ENCODE results near the gene CDV3.

CDV3 gene

DNA sequence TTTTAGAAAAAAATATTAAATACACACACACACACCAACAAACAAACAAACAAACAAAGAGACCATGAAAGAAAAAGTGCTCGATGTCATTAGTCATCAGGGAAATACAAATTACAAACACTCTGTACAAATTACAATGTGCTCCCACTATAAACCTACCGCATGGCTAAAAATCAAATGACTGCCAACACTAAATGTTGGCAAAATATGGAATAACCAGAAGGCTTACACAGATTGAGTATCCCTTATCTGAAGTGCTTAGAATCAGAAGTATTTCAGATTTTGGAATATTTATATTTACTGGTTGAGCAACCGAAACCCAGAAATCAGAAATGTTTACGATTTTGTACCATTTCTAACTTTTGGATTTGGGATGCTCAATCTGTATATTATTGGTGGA, 33.4 kb downstream of the CDV3 start:
- DNase-seq (ENCODE audit: low read depth): no peak

DNA sequence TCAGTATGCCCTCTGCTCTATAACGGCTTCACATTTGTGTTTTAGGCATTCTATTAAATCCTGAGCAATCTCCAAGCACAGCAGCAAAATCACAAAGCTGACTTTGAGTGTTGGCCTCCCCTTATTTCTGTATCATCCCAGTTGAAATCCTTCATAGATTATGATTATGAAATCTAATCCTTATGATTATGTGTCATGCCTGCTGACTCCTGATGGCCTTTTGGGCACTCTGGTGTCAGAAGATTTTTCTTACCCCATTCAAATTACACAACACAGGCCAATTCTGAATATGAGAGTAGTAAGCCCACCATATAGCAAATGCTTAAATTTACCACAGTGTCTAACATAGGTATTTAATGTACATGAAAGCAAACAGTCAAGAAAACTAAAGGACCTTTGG, 34.3 kb downstream of the CDV3 start:
- no peak for DNase-seq (ENCODE audit: low read depth)

DNA sequence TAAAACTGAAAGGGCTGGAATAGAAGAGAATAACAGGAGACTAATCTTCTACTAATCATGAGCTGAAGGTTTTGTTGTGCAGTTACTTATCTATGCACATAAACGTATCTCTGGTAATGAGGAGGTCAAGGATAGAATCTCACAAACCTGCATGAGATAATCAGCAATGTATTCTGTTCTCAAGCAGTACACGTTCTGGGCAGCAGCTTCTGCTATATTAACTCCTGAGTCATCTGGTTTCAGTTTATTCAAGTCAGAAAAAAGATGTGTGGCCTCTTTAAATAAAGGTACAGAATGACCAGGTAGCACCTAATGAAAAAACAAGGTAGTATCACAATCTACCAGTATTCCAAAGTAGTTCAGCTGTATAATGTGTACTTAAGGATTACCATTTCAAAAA, 34.9 kb downstream of the CDV3 start:
- no peak for DNase-seq (ENCODE audit: low read depth)

DNA sequence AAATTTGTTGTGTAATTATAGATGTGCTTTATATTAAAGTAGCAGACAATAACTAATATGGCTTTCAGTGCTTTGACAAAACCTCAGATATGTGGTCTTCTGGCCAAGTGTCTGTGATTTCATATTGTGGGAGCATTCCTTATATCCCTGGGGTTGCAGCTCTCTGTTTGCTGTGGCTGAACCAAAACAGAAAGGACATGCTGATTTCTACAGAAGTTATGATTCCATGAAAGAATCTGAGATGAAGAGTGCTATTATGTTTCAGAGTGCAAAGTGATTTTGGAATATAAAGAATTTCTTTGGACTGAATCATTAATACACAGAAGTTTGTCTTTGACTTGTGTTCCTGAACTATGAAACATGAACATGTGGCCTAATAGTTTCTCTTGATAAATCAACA, 36.5 kb downstream of the CDV3 start:
- DNase-seq (ENCODE audit: low read depth): no peak

DNA sequence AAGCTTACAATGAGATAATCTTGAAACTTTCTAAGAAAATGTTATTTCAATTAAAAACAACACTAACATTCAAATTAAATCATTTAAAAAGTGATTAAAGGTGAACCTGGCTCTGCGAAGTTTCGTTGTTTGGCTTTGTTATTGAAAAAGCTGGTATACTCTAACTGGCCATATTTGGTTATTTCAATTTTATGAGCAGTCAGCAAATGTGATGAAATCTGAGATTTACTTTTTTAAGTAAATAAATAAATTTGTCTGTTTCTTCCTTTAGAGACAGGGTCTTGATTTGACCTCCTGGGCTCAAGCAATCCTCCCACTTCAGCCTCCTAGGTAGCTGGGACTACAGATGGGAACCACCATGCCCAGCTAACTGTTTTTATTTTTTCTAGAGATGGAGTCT, 38.0 kb downstream of the CDV3 start:
- DNase-seq (ENCODE audit: low read depth): no peak

DNA sequence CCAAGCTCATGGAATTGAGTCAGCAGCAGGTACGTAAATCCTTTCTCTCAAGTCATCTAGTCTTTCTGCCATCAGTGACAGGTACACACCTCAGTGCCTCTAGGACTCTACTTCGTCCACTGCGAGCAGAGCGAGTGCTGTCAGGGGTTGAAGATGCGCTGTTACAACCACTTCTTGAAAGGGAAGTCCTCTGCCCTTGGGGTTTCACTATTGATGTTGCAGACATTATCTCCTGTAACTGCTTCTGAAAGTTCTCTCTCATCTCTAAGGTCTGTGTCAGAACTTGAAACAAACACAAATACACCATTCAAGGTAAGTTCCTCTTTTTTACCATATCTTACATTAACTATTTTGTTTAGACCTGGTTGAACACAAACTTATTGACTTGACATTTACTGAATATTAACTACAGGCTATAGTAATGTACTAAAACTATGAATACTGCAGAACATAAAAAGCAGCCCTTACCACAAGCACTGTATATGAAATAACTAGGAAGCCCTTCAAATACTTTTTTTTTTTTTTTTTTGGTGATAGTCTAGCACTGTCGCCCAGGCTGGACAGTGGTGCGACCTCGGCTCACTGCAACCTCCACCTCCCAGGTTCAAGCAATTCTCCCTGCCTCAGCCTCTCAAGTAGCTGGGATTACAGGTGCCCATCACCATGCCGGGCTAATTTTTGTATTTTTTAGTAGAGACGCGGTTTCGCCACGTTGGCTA, 46.7 kb downstream of the CDV3 start:
- DNase-seq (ENCODE audit: low read depth): no peak

DNA sequence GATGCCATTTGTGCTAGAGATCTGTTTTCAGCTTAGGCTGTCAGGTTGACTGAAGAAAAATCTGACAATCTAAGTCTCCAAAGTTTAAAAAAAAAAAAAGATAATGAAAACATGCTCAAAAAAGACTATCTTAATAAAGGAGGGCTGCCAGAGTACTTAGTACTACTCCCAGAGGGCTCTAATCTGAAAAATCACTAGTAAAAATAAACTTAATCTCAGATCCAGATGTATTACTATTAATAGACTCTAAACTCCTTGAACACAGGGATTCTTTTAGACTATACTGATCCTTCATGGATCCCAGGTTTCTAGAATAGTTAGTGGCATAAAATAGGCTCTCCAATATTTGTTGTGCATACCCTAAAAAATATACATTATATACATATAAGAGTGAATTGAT, 54.3 kb downstream of the CDV3 start:
- no peak for DNase-seq (ENCODE audit: low read depth)

DNA sequence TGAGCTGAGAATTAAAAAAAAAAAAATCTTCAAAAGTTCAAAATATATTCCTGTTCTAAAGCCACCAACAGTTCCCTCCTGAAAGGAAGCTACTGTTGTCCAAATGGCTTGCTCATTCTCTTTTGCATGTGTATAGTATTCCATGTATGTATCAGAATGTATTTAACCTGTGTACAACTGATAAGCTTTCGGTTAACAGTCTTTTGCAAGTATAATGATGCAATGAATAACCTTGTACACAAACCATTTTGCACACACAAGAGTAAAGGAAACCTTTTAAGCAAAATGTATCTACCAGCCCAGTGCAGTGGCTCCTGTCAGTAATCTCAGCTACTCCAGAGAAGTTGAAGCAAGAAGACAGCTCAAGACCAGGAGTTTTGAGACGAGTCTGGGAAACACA, 55.7 kb downstream of the CDV3 start:
- no peak for DNase-seq (ENCODE audit: low read depth)

DNA sequence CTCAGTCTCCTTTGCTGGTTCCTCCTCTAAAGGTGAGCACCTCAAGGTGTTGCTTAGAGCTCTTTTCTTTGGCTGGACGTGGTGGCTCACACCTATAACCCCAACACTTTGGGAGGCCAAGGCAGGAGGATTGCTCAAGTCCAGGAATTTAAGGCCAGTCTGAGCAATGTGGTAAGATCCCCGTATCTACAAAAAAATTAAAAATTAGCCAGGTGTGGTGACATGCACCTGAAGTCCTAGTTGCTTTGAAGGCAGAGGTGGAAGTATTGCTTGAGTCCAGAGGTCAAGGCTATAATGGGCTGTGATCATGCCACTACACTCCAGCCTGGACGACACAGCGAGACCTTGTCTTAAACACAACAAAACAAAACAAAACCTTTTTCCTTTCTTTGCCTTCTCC, 60.0 kb downstream of the CDV3 start:
- DNase-seq (ENCODE audit: low read depth): no peak

Data from activated T-cell treated with anti-CD3 and anti-CD28 coated beads for 1 hour (primary cell).